SU-DHL-6 (cell line): ENCODE data around the gene GNG7.

Experiments used
- CTCF ChIP-seq: fragments of 200-600 bp; sonication (generic); IDR thresholded peaks from one replicate; pipeline ENCODE4 v1.5.1; 2017; ENCODE audit warnings: antibody characterized with exemption, mild to moderate bottlenecking, low read length, moderate library complexity; ENCODE audit not compliant: insufficient read depth, poor library complexity, severe bottlenecking
- EZH2phosphoT487 ChIP-seq: fragments of 200-600 bp; sonication (generic), shearing (Covaris generic); conservative IDR thresholded peaks from 2 replicates; pipeline ENCODE4 v1.6.1; 2018; ENCODE audit warnings: mild to moderate bottlenecking, antibody characterized with exemption, low read length, moderate library complexity, mixed read lengths

- TF ChIP-seq CTCF (no peak), EZH2phosphoT487 (no peak)
These were observed 68.8 kb downstream of the GNG7 start for GRCh38 chr19:2633693-2634075.
